Measurements from ENCODE around the gene CTNNA3.

DNA sequence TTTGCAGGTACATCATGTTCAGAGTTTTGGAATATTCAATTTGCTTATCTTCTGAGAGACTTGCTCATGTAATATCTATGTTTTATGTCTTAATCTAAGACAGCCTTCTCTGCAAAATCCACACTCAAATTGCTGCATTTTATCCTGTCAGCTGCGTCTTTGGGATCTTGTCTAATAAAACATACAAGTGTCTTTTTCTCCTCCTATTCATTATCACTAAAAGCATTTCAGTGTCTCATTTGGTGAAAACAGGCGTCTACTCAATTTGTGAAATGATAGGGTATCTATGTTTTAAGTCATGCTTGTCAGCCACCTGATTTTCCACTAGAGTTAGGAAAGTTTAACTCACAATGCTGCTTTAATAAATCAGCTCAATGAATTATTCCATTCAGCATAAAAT, 882.9 kb downstream of the CTNNA3 start:
- TF ChIP-seq, protein P1, sequence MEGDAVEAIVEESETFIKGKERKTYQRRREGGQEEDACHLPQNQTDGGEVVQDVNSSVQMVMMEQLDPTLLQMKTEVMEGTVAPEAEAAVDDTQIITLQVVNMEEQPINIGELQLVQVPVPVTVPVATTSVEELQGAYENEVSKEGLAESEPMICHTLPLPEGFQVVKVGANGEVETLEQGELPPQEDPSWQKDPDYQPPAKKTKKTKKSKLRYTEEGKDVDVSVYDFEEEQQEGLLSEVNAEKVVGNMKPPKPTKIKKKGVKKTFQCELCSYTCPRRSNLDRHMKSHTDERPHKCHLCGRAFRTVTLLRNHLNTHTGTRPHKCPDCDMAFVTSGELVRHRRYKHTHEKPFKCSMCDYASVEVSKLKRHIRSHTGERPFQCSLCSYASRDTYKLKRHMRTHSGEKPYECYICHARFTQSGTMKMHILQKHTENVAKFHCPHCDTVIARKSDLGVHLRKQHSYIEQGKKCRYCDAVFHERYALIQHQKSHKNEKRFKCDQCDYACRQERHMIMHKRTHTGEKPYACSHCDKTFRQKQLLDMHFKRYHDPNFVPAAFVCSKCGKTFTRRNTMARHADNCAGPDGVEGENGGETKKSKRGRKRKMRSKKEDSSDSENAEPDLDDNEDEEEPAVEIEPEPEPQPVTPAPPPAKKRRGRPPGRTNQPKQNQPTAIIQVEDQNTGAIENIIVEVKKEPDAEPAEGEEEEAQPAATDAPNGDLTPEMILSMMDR (conservative IDR thresholded peaks at IDR 0.05 in 1 of 2, IDR thresholded peaks at IDR 0.05 in 1 of 2; ENCODE audit: extremely low read depth in 1 of 2, insufficient read depth in 1 of 2, low read depth in 1 of 2, low read length in 2 of 2), result no peak
- no peak for TF ChIP-seq EZH2 (IDR thresholded peaks at IDR 0.05; ENCODE audit: borderline replicate concordance, low read length)

Measured in mammary epithelial cell (primary cell).